Suprapubic skin (tissue), 4 donors: ENCODE results near the gene RAET1G.
"Not testable (repeated sequence)": the region's sequence is repeated elsewhere in the genome, so short reads cannot be mapped to it uniquely, and the experiment has no call there.

Experiments
- EP300 ChIP-seq: sonication (generic); formaldehyde crosslinking; IDR thresholded peaks from one replicate; pipeline ENCODE4 v1.6.1; 2017; ENCODE audit warnings: antibody characterized with exemption
- POLR2A ChIP-seq, 2 donors: fragments of 450-650 bp; IDR thresholded peaks; one replicate each; pipeline ENCODE4 v1.6.1; 2017; ENCODE audit warnings: antibody characterized with exemption in 2 of 2, mild to moderate bottlenecking in 2 of 2, moderate library complexity in 2 of 2
- POLR2AphosphoS5 ChIP-seq, 3 donors: sonication (generic); formaldehyde crosslinking; IDR thresholded peaks; one replicate each; pipeline ENCODE4 v1.6.1; 2017; ENCODE audit warnings: antibody characterized with exemption in 3 of 3
- TF ChIP-seq, protein P1 (sequence below), 2 donors: fragments of 200-600 bp in 1 of 2; fragments of 450-650 bp in 1 of 2; sonication (generic) in 1 of 2; IDR thresholded peaks; one replicate each; pipeline ENCODE4 v1.5.1; 2016 to 2019; ENCODE audit warnings: antibody characterized with exemption in 2 of 2, mild to moderate bottlenecking in 1 of 2, moderate library complexity in 1 of 2

DNA sequence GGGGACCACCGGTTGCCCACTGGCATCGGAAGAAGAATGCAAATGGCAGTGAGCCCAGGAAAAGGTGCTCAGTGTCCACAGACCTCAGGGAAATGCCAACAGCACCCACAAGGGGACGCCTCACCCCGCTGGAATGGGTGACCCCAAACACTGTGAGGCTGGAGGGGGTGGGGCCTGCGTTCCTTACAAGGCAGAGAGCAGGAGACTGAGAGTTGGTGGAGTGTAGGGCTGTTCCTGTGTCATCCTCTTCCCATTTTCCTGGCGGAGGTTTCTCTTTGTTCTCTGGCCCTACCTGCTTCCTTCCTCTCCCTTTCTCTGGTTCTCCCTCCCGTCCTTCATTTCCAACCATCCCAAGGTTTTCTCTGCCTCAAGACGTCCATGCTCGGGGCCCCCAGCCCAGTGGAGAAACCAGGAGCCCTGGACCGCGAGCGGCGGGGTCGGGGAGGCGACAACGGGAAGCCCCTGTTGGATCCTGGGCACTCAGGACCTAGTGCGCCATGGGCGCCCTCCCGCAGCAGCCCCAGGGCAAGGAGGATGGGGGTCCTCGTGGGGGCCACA is 15.2 kb upstream of the RAET1G start:
- TF ChIP-seq POLR2A (IDR thresholded peaks at IDR 0.05); POLR2AphosphoS5 (IDR thresholded peaks at IDR 0.05); EP300: not testable (repeated sequence)
- TF ChIP-seq, protein P1, sequence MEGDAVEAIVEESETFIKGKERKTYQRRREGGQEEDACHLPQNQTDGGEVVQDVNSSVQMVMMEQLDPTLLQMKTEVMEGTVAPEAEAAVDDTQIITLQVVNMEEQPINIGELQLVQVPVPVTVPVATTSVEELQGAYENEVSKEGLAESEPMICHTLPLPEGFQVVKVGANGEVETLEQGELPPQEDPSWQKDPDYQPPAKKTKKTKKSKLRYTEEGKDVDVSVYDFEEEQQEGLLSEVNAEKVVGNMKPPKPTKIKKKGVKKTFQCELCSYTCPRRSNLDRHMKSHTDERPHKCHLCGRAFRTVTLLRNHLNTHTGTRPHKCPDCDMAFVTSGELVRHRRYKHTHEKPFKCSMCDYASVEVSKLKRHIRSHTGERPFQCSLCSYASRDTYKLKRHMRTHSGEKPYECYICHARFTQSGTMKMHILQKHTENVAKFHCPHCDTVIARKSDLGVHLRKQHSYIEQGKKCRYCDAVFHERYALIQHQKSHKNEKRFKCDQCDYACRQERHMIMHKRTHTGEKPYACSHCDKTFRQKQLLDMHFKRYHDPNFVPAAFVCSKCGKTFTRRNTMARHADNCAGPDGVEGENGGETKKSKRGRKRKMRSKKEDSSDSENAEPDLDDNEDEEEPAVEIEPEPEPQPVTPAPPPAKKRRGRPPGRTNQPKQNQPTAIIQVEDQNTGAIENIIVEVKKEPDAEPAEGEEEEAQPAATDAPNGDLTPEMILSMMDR (IDR thresholded peaks at IDR 0.05) = not testable (repeated sequence)
